NCI-H748 (cell line): Measurements from ENCODE around the gene ARPC1A.
A peak's percentile ranks its signal among the peaks of the same experiment; 100 is the strongest.

Experiments
- DNase-seq: peaks from one replicate; lab custom pipeline; 2025; ENCODE audit not compliant: unreplicated experiment; lab: John Stamatoyannopoulos, UW

ARPC1A gene

DNA sequence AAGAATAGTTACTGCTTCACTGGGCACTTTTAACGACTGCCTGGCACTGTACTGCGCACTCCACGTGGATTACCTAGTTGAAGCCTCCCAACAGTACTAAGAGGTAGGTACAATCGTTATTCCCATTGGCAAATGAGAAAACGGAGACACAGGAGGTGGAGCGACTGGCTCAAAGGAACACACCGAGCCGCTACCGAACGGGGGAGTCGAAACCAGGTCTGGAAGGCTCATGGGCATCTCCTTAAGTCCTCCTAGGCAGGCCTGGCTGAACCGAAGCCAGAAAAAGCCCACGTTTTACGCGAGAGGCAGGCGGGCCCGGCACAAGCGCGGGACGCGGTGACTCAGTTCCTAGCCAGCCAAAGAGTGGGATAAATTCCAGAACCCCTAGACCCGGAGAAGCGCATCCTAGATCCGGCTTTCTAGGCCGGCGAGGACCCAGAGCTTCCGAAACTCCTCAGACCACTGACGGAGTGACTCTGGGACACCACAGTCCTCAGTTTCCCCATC, 82.2 kb downstream of the ARPC1A start:
- peak; percentile 36 for DNase-seq

DNA sequence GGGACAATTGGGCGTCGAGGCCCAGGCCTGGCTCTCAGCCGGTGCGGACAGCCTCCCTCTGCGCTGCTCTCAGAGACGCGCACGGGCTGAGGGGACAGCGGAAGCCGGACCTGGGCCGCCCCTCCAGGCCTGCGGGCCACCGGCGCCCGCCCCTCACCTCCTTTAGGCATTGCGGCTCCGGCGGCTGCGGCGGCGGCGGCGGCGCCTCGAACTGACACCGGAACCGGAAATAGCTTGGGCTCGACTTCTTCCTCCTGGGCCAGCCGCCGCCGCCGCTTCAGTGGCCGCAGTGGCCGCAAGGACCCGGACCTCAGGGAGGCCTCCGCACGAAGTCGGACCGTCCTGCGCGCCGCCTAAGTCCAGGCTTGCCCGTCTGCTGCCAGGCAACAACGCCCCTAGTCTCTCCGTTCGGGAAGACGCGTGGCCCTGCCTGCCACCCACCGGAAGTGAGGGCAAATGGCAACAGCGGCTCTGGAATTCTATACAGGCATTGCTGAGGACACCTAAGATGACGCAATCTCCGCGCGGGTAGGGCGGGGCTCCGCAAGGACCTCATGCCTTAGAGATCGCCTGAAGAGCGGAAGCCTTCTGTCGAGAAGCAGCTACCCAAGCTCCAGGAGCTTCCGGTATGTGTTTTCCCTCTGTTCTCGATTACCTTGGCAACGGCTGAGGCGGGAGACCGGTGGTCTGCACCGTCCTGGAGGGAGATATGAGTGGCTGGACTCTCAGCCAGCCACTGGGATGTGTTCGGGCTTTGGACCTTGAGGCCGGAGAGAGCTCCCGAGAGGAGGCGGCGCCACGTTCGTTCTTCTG, 82.9 kb downstream of the ARPC1A start, which contains the start of the genes BUD31 and PDAP1:
Gene BUD31, plus strand, starts transcription at position 591 of the 813 bp plus-strand sequence. CDS start 2,124 bp downstream, outside the sequence.
Gene PDAP1, minus strand, starts transcription at position 219 of the 813 bp plus-strand sequence. Its CDS starts 49 bp downstream, at position 170.
- DNase-seq, result peak; percentile 96

DNA sequence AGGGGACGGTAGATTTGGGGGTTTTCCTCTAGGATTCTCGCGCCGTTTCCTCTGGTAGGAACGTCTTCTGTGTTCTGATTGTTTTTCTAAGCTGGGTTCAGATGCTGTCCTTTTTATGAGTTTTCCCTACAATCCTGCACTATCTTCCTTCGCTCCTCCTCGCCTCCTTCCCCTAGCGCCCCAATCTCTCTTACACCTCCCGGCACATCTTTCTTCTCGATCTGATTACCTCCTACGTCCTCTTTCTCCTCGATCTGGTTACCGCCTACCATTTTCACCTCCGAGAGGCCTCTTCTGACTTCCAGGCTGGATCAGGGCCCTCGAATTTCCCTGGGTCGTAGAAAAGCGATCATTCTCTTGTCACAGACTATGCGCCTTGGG, 83.5 kb downstream of the ARPC1A start:
- peak; percentile 23 for DNase-seq

DNA sequence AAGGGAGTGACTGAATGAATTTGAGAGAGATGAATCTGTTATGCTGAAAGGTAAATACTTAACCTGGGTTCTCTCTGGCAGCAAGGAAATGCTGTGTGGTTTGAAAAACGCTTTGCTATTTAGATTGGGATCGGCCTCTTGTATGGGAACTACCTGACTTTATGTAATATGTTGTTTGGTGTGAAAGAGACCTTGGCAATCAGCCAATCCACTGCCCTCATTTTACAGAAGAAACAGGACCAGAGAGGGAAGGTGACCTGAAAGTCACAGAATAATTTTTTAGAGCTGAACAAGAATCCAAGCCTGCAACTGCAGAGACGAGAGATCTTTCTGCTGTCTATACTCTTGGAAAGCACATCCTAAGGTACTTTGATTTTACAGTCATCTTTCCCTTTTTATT, 84.1 kb downstream of the ARPC1A start:
- DNase-seq, result peak; percentile 22

DNA sequence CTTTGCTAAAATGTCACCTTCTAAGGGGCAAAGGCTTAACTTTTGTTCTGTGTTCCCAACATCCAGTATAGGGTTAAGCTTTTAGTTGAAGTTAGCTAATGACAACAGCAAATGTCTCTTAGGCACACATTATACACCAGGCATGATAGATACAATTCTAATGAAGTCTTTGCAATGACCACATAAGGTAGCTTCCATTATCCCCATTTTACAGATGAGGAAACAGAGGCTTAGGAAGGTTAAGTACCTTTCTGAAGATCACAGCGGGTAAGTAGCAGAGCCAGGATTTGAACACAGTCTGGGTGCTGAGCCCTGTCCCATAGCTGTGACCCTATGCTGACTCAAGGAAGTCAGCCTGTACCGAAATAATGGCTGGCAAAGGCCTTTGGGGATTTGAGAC, 84.9 kb downstream of the ARPC1A start:
- DNase-seq, result no peak

DNA sequence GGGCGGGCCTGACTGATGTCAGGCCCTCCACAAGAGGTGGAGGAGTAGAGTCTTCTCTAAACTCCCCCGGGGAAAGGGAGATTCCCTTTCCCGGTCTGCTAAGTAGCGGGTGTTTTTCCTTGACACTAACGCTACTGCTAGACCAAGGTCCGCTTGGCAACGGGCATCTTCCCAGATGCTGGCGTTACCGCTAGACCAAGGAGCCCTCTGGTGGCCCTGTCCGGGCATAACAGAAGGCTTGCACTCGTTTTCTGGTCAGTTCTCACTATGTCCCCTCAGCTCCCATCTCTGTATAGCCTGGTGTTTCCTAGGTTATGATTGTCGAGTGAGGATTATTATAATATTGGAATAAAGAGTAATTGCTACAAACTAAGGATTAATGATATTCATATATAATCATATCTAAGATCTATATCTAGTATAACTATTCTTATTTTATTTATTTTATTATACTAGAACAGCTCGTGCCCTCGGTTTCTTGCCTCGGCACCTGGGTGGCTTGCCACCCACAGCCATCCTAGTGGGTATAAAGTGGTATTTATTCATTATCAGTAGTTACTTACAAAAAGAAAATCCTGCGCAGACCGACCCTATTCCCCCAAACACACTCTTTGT, 89.9 kb downstream of the ARPC1A start:
- peak; percentile 54 for DNase-seq
